Posterior vena cava (tissue), 2 donors: ENCODE data around the gene MEPE. TPM values are rescaled to one million over a fixed set of nuclear protein-coding genes. Genes with fewer than 3 reads are reported as not detected.
"Not testable (repeated sequence)": the region's sequence is repeated elsewhere in the genome, so short reads cannot be mapped to it uniquely, and the experiment has no call there.

Experiments used
- DNase-seq: peaks from one replicate; pipeline ENCODE4 v3.0.0-alpha.2; 2020; ENCODE audit warnings: low spot score
- intact Hi-C, 2 donors: fragments of 100-400 bp; cut with DNase I; formaldehyde crosslinking; loops; one replicate each; pipeline versions ENCODE4 v1.14.1 to v1.14.2; 2022 to 2023
- total RNA-seq, 2 donors: library from RNA; stranded (reverse); fragmentation: NEBNext Ultra II Directional; extraction: Animal tissue kit (Norgen Biotek cat#: 25700); gene quantifications; one replicate each; pipeline ENCODE4 v1.2.1, GENCODE V29; 2021
- donor health status: DM: yes; HTN: yes; CAD: no.
- donor health status: DM: yes; HTN: yes; CAD: no.

Gene MEPE
- total RNA-seq, 2 donors from 2014 or later: not detected

DNA sequence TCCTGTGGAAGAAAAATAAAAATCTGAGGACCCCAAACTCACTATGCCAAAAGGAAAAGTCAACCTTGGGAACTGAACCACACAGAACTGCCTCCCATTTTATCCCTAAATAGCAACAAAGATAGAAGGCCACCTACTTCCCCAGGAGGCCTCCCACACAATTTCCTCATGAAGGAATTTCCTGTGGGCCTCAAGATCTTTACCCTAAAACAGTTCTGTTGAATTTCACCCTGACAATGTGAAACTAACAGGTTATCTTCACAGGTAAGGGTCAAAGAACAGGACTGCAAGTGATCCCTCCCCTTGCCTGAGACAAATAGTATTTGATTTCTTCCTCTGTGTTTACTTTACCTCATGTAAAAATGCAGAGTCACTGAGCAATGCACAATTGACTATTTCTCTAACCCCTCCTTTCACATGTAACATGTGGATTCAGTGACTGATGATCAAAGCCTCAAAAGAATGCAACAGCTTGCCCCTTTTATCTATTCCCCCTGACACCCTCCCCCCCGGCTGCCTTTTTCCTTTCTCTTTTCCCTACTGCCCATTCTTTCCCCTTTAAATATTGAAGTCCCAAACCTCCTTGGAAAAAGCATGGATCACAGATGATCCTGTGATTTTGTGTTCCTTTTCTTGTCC is 33.3 kb downstream of the MEPE start:
- intact Hi-C loops: loop anchor here in 1 of 2 donors (10.0 kb wide), 1 partner anchor 99 kb away; no protein-coding TSS in a partner anchor
- DNase-seq: no peak

DNA sequence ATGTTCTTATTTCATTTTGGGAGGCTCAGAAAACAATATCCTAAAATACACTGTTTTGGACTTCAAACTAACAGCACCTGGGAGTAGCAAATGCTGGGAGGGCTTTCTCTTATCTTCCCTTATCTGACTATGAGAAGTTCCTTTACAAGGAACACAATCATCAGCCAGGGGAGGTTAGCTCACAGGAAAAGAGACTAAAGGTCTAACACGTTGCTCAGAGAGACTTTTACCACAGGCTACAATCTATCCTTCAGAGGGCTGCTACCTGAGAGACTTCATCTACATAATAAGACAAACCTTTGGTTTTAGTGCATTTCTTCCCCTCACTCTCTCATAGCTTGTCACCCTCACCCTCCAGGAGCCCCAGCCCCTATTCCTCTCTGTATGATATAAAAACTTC is 35.8 kb downstream of the MEPE start:
- no peak for DNase-seq
- intact Hi-C loops: loop anchor here in 1 of 2 donors (10.0 kb wide), 1 partner anchor 96 kb away; no protein-coding TSS in a partner anchor

DNA sequence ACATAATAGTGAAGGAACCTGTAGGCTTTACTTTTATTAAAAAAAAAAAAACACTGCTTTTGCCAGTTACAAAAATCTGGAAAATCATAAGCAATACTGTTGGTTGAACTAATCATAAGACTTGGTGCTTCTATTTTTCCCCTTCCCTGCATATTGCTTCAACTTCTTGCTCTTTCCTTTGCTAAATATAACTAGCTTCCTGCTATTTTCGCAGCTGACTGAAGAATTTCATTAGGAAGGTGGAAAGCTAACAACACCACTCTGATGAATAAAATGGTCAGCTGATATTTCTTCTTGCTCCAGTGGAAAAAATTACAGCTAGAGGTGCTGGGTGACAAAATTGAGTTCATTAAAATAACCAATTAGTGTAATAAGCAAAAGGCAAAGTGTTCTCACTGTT is 39.3 kb downstream of the MEPE start:
- no peak for DNase-seq
- intact Hi-C loops: no loop called here

DNA sequence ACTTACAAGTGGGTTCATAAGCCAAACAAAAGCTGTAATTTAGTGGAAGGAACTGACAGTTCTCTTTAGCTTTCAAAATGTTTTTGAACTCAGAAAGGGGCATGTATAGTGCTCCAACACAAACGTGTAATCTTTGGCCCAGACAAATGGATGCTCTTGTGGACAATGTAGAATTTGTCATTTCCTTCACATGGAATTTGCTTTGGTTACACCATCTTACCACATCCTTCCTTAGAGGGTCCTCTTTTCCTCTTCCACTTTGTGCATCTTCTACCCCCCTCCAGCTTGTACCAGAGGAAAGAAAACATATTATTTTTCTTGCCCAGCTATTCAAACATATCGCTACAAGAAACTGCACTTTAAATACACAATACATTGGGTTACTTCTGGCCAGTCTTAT is 42.4 kb downstream of the MEPE start:
- intact Hi-C loops: no loop called here
- no peak for DNase-seq

DNA sequence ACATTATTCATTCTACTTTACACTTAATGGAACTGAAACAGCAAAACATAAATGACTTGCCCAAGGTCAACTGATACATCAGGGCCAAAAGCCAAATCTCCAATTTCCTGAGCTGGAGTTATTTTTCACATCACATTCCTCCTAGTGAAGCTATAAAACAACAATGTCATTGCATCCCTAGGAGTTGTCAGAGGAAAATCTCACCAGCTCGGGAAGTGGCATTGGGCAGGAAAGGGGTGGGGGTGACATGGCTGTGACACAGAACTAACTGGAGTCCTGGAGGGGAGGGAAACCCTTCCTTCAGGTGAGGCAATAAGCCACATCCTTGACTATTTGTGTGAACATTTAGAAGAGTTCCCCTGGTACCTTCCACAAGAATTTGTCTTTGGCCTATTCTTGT is 47.3 kb downstream of the MEPE start:
- no peak for DNase-seq
- intact Hi-C loops: loop anchor here in 1 of 2 donors (2.0 kb wide), 1 partner anchor 65 kb away; no protein-coding TSS in a partner anchor

DNA sequence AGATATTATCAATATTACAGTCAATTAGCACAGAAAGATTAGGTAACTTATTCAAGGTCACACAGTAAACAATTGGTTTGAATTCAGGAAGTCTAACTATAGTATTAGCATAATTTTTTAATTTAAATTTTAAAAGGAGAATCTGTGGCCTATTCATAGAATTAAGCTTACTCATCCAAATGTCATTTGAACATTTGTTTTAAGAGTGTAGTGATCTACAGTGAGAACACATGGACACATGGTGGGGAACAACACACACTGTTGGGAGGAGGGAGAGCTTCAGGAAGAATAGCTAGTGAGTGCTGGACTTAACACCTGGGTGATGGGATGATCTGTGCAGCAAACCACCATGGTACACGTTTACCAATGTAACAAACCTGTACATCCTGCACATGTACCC is 48.3 kb downstream of the MEPE start:
- DNase-seq: no peak
- intact Hi-C loops: loop anchor here in 1 of 2 donors (2.0 kb wide), 1 partner anchor 64 kb away; no protein-coding TSS in a partner anchor

DNA sequence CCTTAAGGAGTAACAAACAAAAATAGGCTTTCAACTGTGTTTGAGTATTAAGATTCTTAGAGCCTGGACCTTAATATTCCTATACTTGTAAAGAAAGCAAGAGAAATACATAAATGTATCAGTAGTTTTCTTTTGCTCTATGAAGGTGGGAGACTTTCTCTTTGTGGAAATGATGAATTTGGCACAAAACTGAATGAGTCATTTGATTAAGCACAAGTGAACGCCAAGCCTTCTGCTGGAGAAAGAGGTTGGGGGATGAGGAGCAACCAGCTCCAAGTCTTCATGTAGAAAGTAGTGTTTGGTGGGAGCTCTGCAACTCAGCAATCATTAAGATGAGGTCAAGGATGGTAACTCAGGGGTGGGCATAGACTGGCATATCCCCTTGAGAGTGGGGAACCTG is 49.6 kb downstream of the MEPE start:
- DNase-seq: no peak
- intact Hi-C loops: no loop called here

DNA sequence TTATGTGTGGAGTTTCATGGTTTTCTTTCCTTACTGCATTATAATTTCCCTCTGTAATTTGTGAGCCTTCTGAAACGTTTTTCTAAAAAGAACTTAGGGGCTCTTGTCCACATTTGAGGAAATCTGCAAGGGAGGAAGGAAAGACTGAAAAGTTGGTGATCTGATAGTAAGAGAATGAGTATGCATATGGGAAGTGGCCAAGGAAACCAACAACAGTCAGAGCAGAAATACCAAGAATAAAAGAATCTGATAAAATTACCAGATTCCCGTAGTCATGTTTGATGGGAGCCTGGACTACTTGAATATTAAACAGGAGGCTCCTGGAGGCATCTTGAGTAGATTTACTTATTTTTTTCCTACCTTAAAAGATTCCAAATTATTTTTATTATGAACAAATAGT is 50.1 kb downstream of the MEPE start:
- intact Hi-C loops: no loop called here
- DNase-seq: no peak

DNA sequence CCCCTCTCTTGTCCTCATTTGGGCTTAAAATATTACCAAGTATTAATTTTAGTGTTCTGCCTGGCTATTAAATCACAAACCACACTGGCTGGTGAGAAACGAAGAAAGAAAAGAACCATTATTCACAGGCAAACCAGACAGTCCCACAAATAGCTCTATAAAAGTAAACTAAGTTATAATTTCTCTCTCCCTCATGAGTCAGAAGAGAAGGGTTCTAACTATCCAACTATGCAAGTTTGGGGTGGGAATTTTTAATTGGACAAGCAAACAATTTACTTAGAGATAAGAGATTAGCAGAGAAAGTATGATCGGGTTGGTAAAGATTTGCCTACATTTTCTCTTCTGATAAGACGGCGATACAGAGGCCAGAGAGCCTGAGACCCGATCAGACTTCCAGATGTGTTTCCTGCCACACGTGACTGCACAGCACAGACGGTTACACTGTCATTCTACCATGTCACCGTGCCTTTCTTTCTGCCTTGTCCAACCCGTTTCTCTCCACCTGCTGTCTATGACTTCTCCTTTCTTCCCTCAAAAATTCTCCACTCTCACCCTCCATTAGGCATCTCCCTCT is 52.3 kb downstream of the MEPE start:
- no peak for DNase-seq
- intact Hi-C loops: no loop called here

DNA sequence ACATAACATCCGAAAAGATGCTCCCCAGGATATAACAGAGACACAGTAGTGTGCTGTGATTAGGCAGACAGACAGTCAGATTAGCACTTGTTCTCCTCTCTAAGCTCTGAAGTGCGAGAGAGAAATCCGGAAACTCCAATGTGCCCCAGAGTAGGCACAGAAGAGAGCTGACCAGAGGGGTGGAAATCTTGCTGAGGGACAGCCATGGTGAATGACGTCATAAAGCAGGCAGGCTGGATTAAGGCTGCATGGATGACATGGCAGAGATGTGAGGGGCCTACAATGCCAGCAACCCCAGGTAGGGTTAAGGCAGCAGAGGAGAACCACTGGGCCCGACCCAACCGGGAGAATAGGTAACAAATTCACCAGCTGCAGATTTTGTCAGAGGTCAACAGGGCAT is 53.3 kb downstream of the MEPE start:
- DNase-seq: no peak
- intact Hi-C loops: no loop called here

DNA sequence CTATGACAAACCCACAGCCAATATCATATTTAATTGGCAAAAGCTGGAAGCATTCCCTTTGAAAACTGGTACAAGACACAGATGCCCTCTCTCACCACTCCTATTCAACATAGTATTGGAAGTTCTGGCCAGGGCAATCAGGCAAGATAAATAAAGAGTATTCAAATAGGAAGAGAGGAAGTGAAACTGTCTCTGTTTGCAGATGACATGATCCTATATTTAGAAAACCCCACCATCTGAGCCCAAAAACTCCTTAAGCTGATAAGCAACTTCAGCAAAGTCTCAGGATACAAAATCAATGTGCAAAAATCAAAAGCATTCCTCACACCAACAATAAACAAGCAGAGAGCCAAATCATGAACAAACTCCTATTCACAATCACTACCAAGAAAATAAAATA is 58.0 kb downstream of the MEPE start:
- DNase-seq, intact Hi-C loops: not testable (repeated sequence)

DNA sequence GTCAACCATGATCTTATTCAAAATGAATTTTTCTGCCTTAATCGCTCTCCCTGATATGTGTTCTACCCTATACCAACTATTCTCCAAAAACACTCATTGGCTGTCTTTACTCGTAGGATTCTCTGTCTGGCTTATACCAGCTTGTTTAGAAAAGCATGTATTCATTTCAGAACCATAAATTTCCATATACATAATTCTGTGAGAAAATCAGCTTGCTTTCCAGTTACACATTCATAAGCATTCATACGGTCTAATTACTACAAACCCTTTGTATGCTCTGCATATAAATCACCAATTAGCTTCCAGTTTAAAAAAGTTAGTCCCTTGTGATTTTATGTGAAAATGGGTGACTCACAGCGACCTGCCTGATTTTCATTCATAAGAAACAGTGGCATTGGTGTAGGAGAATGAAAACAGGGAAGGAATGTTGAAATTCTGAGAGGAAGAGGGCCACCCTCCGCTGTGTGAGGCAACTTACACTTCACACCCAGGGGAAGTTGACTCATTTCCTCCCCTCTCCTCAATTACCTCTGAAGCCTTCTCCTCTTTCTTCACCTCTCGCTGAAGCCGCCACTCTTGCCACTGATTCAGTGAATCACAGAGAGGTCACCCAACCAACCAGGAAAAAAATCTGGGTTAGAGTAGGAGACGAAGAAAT is 63.3 kb downstream of the MEPE start:
- intact Hi-C loops: no loop called here

More for the DNA sequence above, 63.3 kb downstream of the MEPE start:
- no peak for DNase-seq

Other genes with a start within 250 kb of the MEPE start
- gene DSPP, start 224.4 kb upstream of the MEPE start, total RNA-seq: not detected
- gene DMP1, start 182.7 kb upstream of the MEPE start, total RNA-seq: not detected
- gene IBSP, start 33.4 kb upstream of the MEPE start, total RNA-seq: not detected
- 100 to 1,000 TPM; 179 to 553 TPM for gene SPP1, start 142.7 kb downstream of the MEPE start, total RNA-seq
- 10 to 100 TPM; 58.1 to 93.8 TPM for gene PKD2, start 174.7 kb downstream of the MEPE start, total RNA-seq